ENCODE measurements around the gene TENT5C. TPM values are rescaled to one million over a fixed set of nuclear protein-coding genes. Genes with fewer than 3 reads are reported as not detected.

The TENT5C gene
- total and polyA plus RNA-seq, 2 of the 13 experiments (the other 11 are each of a cell fraction or from before 2014, with no cell fraction given), result 0.02 to 0.38 TPM

DNA sequence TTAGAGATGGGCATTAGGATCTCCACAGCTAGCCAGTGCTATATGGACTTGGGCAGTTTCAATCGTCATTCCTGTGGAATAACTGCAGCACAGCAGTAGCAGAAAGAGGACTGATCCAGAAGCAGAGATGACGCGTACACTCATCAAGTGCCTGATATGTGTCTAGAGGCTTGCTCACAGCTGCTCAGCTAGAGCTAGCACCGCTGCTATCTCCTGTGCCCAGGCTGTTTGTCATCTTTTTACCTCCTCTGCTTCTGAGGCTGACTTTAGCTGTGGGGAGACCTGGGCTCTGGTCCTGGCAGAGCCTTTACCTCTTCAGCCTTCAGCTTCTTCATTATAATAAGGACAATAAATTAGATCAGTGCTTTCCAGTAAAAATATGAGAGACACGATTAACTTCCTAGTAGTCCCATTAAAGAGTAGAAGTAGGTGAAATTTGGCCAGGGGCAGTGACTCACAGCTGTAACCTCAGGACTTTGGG, 5.3 kb downstream of the TENT5C start:
- Histone ChIP-seq H3K4me3 (replicated peaks in 1 of 3; ENCODE audit: insufficient read depth in 1 of 3, low read depth in 2 of 3, low read length in 3 of 3) (no peak overlapping the region), H2AFZ (ENCODE audit: low read length) (no peak overlapping the region), H3K79me2 (ENCODE audit: insufficient read depth, low read length) (no peaks in the 10 kb centered on the region), H3K9me3 (ENCODE audit: low read length) (no peaks in the 10 kb centered on the region), H4K20me1 (ENCODE audit: insufficient read depth, low read length) (no peaks in the 10 kb centered on the region), H3K27me3 (ENCODE audit: control insufficient read depth in 1 of 2, insufficient read depth in 2 of 2, low read length in 2 of 2) (peaks cover 4 to 20% of the 10 kb centered on the region in 2 experiments; a peak in 4 of 5 replicates), H3K4me1 (ENCODE audit: insufficient read depth, low read length) (0 out of 2 replicates have a peak, but pooled peaks cover 9% of the 10 kb centered on the region), H3K36me3 (replicated peaks in 1 of 2; ENCODE audit: control insufficient read depth in 1 of 2, insufficient read depth in 2 of 2, low read length in 2 of 2) (no peaks in the 10 kb centered on the region), H3K27ac (ENCODE audit: extremely low read length, insufficient read depth, low read length) (no peak overlapping the region), H3K9ac (ENCODE audit: insufficient read depth, low read depth, low read length) (no peak overlapping the region), H3K4me2 (ENCODE audit: low read depth, low read length) (no peak overlapping the region)
- intact Hi-C loops (cut with micrococcal nuclease; ENCODE audit: unreplicated experiment) (no loop called here), in situ Hi-C loops (cut with HindIII; ENCODE audit: extremely low pct_ligation_motif_present, low pct_unique_long_range_greater_than_20kb) (no loop called here)
- ChIA-PET CTCF (ENCODE audit: low intra/inter-chr PET ratio, low total read pairs) (no interaction called here), POLR2A (no interaction called here)
- 2% methylated on average over 2 of the region's 5 CpGs for WGBS (ENCODE audit: low lambda C conversion rate)
- FAIRE-seq, result no peak
- no peak for ATAC-seq
- no TSS peak for BruUV-seq (replicated peaks)
- DNase-seq (ENCODE audit: low spot score), result no peak
- TF ChIP-seq, protein P1, sequence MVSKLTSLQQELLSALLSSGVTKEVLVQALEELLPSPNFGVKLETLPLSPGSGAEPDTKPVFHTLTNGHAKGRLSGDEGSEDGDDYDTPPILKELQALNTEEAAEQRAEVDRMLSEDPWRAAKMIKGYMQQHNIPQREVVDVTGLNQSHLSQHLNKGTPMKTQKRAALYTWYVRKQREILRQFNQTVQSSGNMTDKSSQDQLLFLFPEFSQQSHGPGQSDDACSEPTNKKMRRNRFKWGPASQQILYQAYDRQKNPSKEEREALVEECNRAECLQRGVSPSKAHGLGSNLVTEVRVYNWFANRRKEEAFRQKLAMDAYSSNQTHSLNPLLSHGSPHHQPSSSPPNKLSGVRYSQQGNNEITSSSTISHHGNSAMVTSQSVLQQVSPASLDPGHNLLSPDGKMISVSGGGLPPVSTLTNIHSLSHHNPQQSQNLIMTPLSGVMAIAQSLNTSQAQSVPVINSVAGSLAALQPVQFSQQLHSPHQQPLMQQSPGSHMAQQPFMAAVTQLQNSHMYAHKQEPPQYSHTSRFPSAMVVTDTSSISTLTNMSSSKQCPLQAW (CRISPR knock-in tag; IDR thresholded peaks at IDR 0.05), result no peak
- TF ChIP-seq, protein P2, sequence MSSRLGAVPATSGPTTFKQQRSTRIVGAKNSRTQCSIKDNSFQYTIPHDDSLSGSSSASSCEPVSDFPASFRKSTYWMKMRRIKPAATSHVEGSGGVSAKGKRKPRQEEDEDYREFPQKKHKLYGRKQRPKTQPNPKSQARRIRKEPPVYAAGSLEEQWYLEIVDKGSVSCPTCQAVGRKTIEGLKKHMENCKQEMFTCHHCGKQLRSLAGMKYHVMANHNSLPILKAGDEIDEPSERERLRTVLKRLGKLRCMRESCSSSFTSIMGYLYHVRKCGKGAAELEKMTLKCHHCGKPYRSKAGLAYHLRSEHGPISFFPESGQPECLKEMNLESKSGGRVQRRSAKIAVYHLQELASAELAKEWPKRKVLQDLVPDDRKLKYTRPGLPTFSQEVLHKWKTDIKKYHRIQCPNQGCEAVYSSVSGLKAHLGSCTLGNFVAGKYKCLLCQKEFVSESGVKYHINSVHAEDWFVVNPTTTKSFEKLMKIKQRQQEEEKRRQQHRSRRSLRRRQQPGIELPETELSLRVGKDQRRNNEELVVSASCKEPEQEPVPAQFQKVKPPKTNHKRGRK (CRISPR knock-in tag; IDR thresholded peaks at IDR 0.05), result no peak

DNA sequence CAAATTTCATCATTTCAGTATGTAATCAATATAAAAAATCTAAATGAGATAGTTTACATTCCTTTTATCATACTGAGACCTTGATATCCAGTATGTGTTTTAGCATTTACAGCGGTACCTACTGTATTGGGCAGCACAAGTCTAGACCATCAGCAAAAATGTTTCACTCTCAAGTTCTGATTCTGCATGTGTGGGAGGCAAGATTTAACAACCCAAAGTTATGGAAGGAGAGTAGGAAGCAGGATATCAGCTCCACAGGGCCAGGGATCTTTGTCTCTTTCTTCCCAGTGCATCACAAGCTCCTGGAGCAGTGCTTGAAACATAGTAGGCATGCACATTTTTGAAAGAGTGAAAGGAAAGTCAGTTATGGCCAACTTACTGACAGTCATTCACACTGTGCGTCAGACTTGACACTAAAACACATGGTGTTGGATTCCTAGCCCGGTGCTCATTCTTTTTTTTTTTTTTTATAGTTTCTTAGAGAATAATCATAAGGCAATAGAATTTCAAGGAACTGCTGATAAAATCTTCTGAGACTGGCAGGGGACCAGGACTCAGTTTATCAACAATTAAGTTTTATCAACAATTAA, 6.1 kb downstream of the TENT5C start:
- no peak overlapping the region for H3K27ac ChIP-seq (ENCODE audit: extremely low read length, insufficient read depth, low read length)
- no peak for TF ChIP-seq CENPT (CRISPR knock-in tag; IDR thresholded peaks at IDR 0.05; ENCODE audit: low read depth)
- TF ChIP-seq ZNF460 (CRISPR knock-in tag; IDR thresholded peaks at IDR 0.05; ENCODE audit: borderline replicate concordance), result no peak
- no peak for TF ChIP-seq MLLT10 (CRISPR knock-in tag; IDR thresholded peaks at IDR 0.05)
- TF ChIP-seq CREM (IDR thresholded peaks at IDR 0.05), result no peak
- no peak for TF ChIP-seq CREM (CRISPR knock-in tag; IDR thresholded peaks at IDR 0.05)
- TF ChIP-seq ZNF34 (CRISPR knock-in tag; IDR thresholded peaks at IDR 0.05; ENCODE audit: borderline replicate concordance), result no peak
- ATAC-seq, result no peak

More for the DNA sequence above, 6.1 kb downstream of the TENT5C start:
- no peaks in the 10 kb centered on the region for H3K9me3 ChIP-seq (ENCODE audit: low read length)
- DNase-seq (ENCODE audit: low spot score), result no peak
- H3K79me2 ChIP-seq (ENCODE audit: insufficient read depth, low read length), result no peaks in the 10 kb centered on the region
- H3K36me3 ChIP-seq (replicated peaks in 1 of 2; ENCODE audit: control insufficient read depth in 1 of 2, insufficient read depth in 2 of 2, low read length in 2 of 2), result no peaks in the 10 kb centered on the region
- intact Hi-C loops (cut with micrococcal nuclease; ENCODE audit: unreplicated experiment) (no loop called here), in situ Hi-C loops (cut with HindIII; ENCODE audit: extremely low pct_ligation_motif_present, low pct_unique_long_range_greater_than_20kb) (no loop called here)
- H3K9ac ChIP-seq (ENCODE audit: insufficient read depth, low read depth, low read length), result no peak overlapping the region
- no TSS peak for BruUV-seq (replicated peaks)
- peaks cover 0 to 12% of the 10 kb centered on the region in 2 experiments; a peak in 4 of 5 replicates for H3K27me3 ChIP-seq (ENCODE audit: control insufficient read depth in 1 of 2, insufficient read depth in 2 of 2, low read length in 2 of 2)
- no peak for FAIRE-seq
- H3K4me2 ChIP-seq (ENCODE audit: low read depth, low read length), result no peak overlapping the region
- ChIA-PET CTCF (ENCODE audit: low intra/inter-chr PET ratio, low total read pairs) (no interaction called here), POLR2A (no interaction called here)
- H3K4me1 ChIP-seq (ENCODE audit: insufficient read depth, low read length), result 0 out of 2 replicates have a peak, but pooled peaks cover 3% of the 10 kb centered on the region
- no peak overlapping the region for H3K4me3 ChIP-seq (replicated peaks in 1 of 3; ENCODE audit: insufficient read depth in 1 of 3, low read depth in 2 of 3, low read length in 3 of 3)
- H4K20me1 ChIP-seq (ENCODE audit: insufficient read depth, low read length), result no peaks in the 10 kb centered on the region
- WGBS (ENCODE audit: low lambda C conversion rate), result 52% methylated on average over 3 of the region's 3 CpGs
- no peak overlapping the region for H2AFZ ChIP-seq (ENCODE audit: low read length)

Data from HepG2 (cell line).